ENCODE measurements around the gene MSH2.

The MSH2 gene

GRCh38 chr2:47509821-47510385 lies 106.9 kb downstream of the MSH2 start:
- DNase-seq, result no peak

DNA sequence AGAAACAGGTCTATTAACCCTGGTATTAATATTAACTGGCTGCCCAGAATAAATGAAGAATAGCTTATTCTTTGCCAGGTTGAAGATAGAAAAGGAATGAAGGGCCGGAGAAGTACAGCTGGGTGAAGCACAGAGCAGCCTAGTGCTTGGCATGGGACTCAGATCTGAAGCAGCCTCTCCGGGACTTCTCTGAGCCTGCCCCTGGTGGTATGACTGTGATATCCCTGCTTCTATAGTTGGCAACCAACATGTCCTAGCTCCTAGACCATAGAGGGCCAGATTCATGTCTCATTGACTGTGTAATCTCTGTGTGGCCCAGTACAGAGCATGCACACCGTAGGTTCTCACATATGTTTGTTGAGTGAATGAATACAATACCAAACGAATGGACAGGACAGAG lies 107.8 kb downstream of the MSH2 start:
- no peak for DNase-seq

GRCh38 chr2:47512581-47513083 lies 109.7 kb downstream of the MSH2 start:
- DNase-seq, result no peak

DNA sequence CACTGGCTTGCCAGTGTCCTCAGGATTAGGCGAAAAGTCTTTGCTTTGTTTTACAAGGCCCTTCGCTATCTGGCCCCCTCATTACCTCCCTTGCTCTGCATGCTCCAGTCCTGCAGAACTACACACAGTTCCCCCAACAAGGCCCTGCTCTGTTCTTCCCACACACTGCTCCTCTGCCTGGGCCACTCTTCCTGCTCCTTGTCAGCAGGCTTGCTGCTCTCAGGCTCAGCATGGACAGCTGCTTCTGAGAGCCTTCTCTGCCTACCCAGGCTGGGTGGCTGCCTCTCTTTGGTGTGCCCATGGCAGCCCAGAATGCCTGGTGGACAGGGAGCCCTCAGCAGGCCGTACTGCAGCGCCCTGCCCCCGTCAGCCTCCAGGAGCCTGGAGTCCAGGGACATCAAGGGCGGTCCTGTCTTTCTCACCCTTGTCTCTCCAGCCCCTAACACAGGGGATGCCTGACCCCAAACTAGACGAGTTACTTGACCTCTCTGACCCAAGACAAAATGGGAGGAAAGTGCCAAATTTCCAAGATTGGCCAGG lies 111.1 kb downstream of the MSH2 start:
- DNase-seq, result no peak

- no peak for DNase-seq
Observed at GRCh38 chr2:47516360-47517104, 113.6 kb downstream of the MSH2 start.

DNA sequence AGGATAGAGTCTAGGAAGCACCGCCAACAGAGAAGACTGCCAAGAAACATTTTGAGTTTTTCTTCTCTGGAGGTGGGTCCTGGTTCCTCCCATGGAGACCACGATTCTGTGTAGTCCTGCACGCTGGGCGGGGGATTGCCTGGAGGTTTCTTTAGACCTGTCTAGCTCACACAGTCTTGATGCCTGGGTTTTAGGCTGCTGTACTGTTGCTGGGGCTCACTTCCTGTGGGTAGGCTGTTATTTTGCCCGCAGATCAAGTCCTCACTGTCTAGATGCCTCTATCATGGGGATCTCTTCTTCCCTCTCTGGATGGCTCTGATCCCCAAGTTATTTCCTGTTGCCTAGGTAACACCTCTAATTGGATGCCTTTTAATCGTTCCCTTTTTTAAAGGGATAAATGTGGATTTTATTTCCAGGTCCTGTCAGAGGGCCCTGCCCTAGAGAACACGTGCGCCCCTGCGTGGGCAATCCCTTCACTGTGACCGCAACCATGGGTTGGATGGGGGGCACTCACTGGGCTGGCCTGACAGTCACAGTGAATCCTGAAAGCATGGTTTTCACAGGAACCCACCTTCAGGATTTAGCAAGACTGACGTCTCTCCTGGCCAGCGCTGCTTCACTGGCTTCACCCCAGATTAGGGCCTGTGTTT lies 115.7 kb downstream of the MSH2 start:
- DNase-seq, result no peak

DNA sequence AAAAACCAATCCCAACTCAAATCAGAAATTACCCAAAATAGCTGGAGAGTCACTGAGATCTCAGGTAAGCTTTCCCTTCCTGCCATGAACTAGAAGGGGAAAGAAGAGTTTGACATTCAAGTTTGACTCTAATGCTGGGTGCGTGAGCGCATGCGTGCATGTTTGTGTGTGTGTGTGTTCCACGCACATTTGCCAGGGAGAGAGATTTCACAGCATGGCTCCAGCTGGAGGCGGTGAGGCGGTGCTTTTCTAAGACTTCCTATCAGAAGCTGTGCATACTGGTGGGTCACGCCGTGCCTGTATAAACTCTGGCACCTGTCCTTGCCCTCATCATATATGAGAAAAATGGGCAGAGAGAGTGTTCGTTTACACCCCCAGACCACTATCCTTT lies 116.2 kb downstream of the MSH2 start:
- no peak for DNase-seq

GRCh38 chr2:47519604-47520301 lies 116.8 kb downstream of the MSH2 start:
- no peak for DNase-seq

DNA sequence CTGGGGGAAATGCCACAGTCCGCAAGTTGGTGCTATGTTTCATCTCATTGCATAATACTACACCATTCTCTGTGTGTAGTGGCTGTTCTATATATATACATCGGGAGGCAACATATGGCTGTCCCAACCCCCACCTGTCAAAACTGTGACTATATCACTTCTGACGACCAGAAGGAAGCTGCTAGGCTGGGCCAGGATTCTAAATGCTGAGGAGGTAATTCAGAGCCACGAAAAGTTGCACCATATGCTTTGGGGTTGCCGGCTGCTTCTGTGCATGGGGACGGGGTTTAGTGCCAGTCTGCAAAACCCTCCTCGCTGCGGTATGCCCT lies 117.3 kb downstream of the MSH2 start:
- no peak for DNase-seq

- DNase-seq, result peak; percentile 41
Observed at GRCh38 chr2:47520825-47521665, 118.1 kb downstream of the MSH2 start.

DNA sequence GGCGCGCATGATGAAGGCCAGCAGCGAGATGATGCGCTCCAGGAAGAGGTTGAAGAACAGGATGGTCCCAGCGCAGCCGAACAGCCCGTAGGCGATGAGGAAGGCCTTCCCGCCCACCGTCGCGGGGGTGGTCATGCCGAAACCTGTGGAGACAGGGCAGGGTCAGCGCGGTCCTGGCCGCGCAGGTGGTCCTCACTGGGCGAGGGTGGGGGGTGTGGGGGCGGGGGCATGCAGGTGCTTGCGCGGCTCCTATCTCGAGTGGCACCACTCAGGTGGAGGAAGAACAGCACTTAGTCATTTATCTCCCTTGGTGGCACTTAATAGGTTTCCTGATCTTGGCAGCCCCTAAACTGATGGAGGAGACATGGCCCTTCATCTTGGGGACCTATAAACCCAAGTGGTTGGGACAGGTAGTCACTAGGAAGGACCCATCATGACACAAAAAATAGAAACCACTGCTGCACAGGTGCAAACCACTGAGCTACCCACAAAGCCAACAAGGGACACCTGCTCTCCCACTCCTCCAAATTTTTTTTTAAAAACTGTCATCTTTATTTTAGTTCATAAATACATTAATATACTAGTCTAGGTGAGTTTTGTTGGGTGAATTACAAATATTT lies 118.8 kb downstream of the MSH2 start:
- DNase-seq, result no peak

GRCh38 chr2:47525167-47525566 lies 122.2 kb downstream of the MSH2 start:
- DNase-seq, result no peak

- DNase-seq, result no peak
Observed at GRCh38 chr2:47528455-47528854, 125.5 kb downstream of the MSH2 start.

GRCh38 chr2:47528874-47529273 lies 125.9 kb downstream of the MSH2 start:
- no peak for DNase-seq

GRCh38 chr2:47530105-47530760 lies 127.3 kb downstream of the MSH2 start:
- DNase-seq, result no peak

GRCh38 chr2:47531378-47532042 lies 128.6 kb downstream of the MSH2 start:
- no peak for DNase-seq

Measured in inflammatory macrophage treated with lipopolysaccharide for 4 hours (primary cell).